GM12864 (cell line): ENCODE data around the gene RBMS3.

Source experiments
- DNase-seq: peaks from one replicate; pipeline ENCODE4 v3.0.0-alpha.2; 2011; ENCODE audit warnings: low read depth
- H3K4me3 ChIP-seq: 2 replicates; pipeline ENCODE4 v1.5.1; 2011; ENCODE audit warnings: mild to moderate bottlenecking, low read depth, low read length, control low read depth
- CTCF ChIP-seq: IDR thresholded peaks from 2 replicates; pipeline ENCODE4 v1.5.1; 2011; ENCODE audit warnings: low read depth, mild to moderate bottlenecking, moderate library complexity, low read length, control low read depth, inconsistent platforms; ENCODE audit errors: missing control alignments

RBMS3 gene

GRCh38 chr3:29475305-29475840 is 194.5 kb downstream of the RBMS3 start:
- no peak for DNase-seq
- no peak for TF ChIP-seq CTCF
- H3K4me3 ChIP-seq = no peak overlapping the region

GRCh38 chr3:29475854-29476253 is 195.0 kb downstream of the RBMS3 start:
- DNase-seq = no peak
- H3K4me3 ChIP-seq = no peak overlapping the region
- TF ChIP-seq CTCF = no peak

- DNase-seq = no peak
- H3K4me3 ChIP-seq = no peak overlapping the region
- TF ChIP-seq CTCF = no peak
Observed at GRCh38 chr3:29478611-29479010, 197.7 kb downstream of the RBMS3 start.

GRCh38 chr3:29481249-29481648 is 200.4 kb downstream of the RBMS3 start:
- H3K4me3 ChIP-seq = no peak overlapping the region
- no peak for TF ChIP-seq CTCF
- no peak for DNase-seq

- DNase-seq = no peak
- TF ChIP-seq CTCF = no peak
- H3K4me3 ChIP-seq = no peak overlapping the region
Observed at GRCh38 chr3:29481969-29482767, 201.3 kb downstream of the RBMS3 start.

GRCh38 chr3:29484633-29485032 is 203.8 kb downstream of the RBMS3 start:
- H3K4me3 ChIP-seq = no peak overlapping the region
- no peak for DNase-seq
- TF ChIP-seq CTCF = no peak

GRCh38 chr3:29486096-29486495 is 205.2 kb downstream of the RBMS3 start:
- H3K4me3 ChIP-seq = no peak overlapping the region
- TF ChIP-seq CTCF = no peak
- DNase-seq = no peak
